H1 (cell line): ENCODE results near the gene SCNN1A. TPM values are rescaled to one million over a fixed set of nuclear protein-coding genes. Genes with fewer than 3 reads are reported as not detected.

Source experiments
- EP300 ChIP-seq, 2 experiments: IDR thresholded peaks; 1 replicate in 1 of 2; 2 replicates in 1 of 2; pipeline ENCODE4 v1.6.1; 2011 to 2012; ENCODE audit warnings: low read depth in 2 of 2, low read length in 2 of 2, mild to moderate bottlenecking in 2 of 2, borderline replicate concordance in 1 of 2, inconsistent platforms in 1 of 2, moderate library complexity in 1 of 2
- GABPA ChIP-seq: IDR thresholded peaks from 2 replicates; pipeline ENCODE4 v1.6.1; 2011; ENCODE audit warnings: mild to moderate bottlenecking, low read length, moderate library complexity, borderline replicate concordance; ENCODE audit not compliant: insufficient read depth
- KDM1A ChIP-seq: fragments of 200-600, 300-600 bp; sonication (generic); IDR thresholded peaks from 2 replicates; pipeline ENCODE4 v1.7.1; 2016; ENCODE audit warnings: mild to moderate bottlenecking, low read length, borderline replicate concordance
- KDM5A ChIP-seq: fragments of 200-600 bp; IDR thresholded peaks from 2 replicates; pipeline ENCODE4 v1.7.1; 2012; ENCODE audit warnings: mild to moderate bottlenecking, low read length, inconsistent platforms, mixed read lengths
- RFX5 ChIP-seq: IDR thresholded peaks from 2 replicates; pipeline ENCODE4 v1.6.1; 2011; ENCODE audit warnings: low read depth, low read length, improper control_type of control experiment, borderline replicate concordance
- SIN3A ChIP-seq, 2 experiments: IDR thresholded peaks in 1 of 2; conservative IDR thresholded peaks in 1 of 2; 2 replicates each; pipeline ENCODE4 v1.6.1; 2011 to 2012; ENCODE audit warnings: low read length in 2 of 2, improper control_type of control experiment in 1 of 2, low read depth in 1 of 2, mild to moderate bottlenecking in 1 of 2
- TEAD4 ChIP-seq: IDR thresholded peaks from 2 replicates; pipeline ENCODE4 v1.6.1; 2012; ENCODE audit warnings: low read depth, low read length, inconsistent platforms, mixed read lengths
- YY1 ChIP-seq: IDR thresholded peaks from 2 replicates; pipeline ENCODE4 v1.6.1; 2011; ENCODE audit warnings: low read depth, mild to moderate bottlenecking, low read length
- polyA plus RNA-seq, 7 experiments: library from polyadenylated mRNA; depleted of rRNA in 3 of 7; stranded (reverse) in 5 of 7; unstranded in 2 of 7; fragments of >200 nt in 5 of 7; fragments of 200-250 nt in 2 of 7; gene quantifications; 1 replicate in 5 of 7; 2 replicates in 1 of 7; 4 replicates in 1 of 7; pipeline versions ENCODE4 v1.2.1 to v1.2.3, GENCODE V29; 2011 to 2013; ENCODE audit warnings: missing spikeins in 2 of 7, mixed read lengths in 2 of 7
- total RNA-seq: library from RNA; stranded (reverse); fragmentation: NEBNext Ultra II Directional; extraction: Animal tissue kit (Norgen Biotek cat#: 25700); gene quantifications from 2 replicates; pipeline ENCODE4 v1.2.1, GENCODE V29; 2021
- TF ChIP-seq, protein P1 (sequence below), 3 experiments: IDR thresholded peaks; 1 replicate in 2 of 3; 2 replicates in 1 of 3; pipeline versions ENCODE4 v1.5.1 to v1.6.1; 2011; ENCODE audit warnings: low read length in 3 of 3, mild to moderate bottlenecking in 3 of 3, inconsistent platforms in 2 of 3, low read depth in 1 of 3, moderate library complexity in 1 of 3; ENCODE audit not compliant: insufficient read depth in 1 of 3; ENCODE audit errors: control extremely low read depth in 1 of 3

SCNN1A gene
- total and polyA plus RNA-seq, 2 of the 8 experiments (the other 6 are each of a cell fraction or from before 2014, with no cell fraction given) = 85.5 to 156 TPM

GRCh38 chr12:6355491-6356373 is 19.6 kb downstream of the SCNN1A start (continued):
- TF ChIP-seq, protein P1, sequence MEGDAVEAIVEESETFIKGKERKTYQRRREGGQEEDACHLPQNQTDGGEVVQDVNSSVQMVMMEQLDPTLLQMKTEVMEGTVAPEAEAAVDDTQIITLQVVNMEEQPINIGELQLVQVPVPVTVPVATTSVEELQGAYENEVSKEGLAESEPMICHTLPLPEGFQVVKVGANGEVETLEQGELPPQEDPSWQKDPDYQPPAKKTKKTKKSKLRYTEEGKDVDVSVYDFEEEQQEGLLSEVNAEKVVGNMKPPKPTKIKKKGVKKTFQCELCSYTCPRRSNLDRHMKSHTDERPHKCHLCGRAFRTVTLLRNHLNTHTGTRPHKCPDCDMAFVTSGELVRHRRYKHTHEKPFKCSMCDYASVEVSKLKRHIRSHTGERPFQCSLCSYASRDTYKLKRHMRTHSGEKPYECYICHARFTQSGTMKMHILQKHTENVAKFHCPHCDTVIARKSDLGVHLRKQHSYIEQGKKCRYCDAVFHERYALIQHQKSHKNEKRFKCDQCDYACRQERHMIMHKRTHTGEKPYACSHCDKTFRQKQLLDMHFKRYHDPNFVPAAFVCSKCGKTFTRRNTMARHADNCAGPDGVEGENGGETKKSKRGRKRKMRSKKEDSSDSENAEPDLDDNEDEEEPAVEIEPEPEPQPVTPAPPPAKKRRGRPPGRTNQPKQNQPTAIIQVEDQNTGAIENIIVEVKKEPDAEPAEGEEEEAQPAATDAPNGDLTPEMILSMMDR (IDR thresholded peaks at IDR 0.05; ENCODE audit: control extremely low read depth in 1 of 3, insufficient read depth in 1 of 3, low read depth in 1 of 3, low read length in 3 of 3) = peak; percentile 50 to 72 (median 69)
- peak; percentile 67 for TF ChIP-seq TEAD4
- TF ChIP-seq RFX5 = peak; percentile 58; the same call in 1 of the 2 replicates
- TF ChIP-seq EP300 (IDR thresholded peaks at IDR 0.05; ENCODE audit: borderline replicate concordance in 1 of 2, low read depth in 2 of 2, low read length in 2 of 2) = 0 out of 3 replicates have a peak, but pooled peaks of 1 of the 2 experiments have one; percentile 22
- no peak for TF ChIP-seq KDM5A
- TF ChIP-seq GABPA = peak; percentile 61; the same call in 1 of the 2 replicates
- no peak; a peak in 1 of 4 replicates for TF ChIP-seq SIN3A (conservative IDR thresholded peaks at IDR 0.05 in 1 of 2, IDR thresholded peaks at IDR 0.05 in 1 of 2; ENCODE audit: low read depth in 1 of 2, low read length in 2 of 2)
- TF ChIP-seq YY1 = 0 out of 2 replicates have a peak, but pooled peaks have one; percentile 22
- TF ChIP-seq KDM1A = no peak
